OCI-LY1 (cell line): ENCODE data around the gene DDX49.
"Not testable (repeated sequence)": the region's sequence is repeated elsewhere in the genome, so short reads cannot be mapped to it uniquely, and the experiment has no call there.

Source experiments
- H2AFZ ChIP-seq: fragments of 200-600 bp; sonication (generic), shearing (Covaris generic); 2 replicates; pipeline ENCODE4 v1.6.0; 2014; ENCODE audit warnings: antibody characterized with exemption, mild to moderate bottlenecking, low read length
- H3F3A ChIP-seq: fragments of 200-600 bp; sonication (generic), shearing (Covaris generic); 2 replicates; pipeline ENCODE4 v1.6.0; 2014; ENCODE audit warnings: mild to moderate bottlenecking, antibody characterized with exemption, low read length, moderate library complexity; ENCODE audit not compliant: insufficient read depth
- H3K27ac ChIP-seq: fragments of 200-600 bp; sonication (generic); 2 replicates; pipeline ENCODE4 v1.5.1; 2014; ENCODE audit warnings: low read length, mixed run types, mild to moderate bottlenecking, low read depth; ENCODE audit not compliant: poor library complexity, severe bottlenecking
- H3K27me3 ChIP-seq: fragments of 200-600 bp; sonication (generic); 2 replicates; pipeline ENCODE4 v1.6.0; 2014; ENCODE audit warnings: antibody characterized with exemption, mild to moderate bottlenecking, low read length, moderate library complexity; ENCODE audit not compliant: insufficient read depth
- H3K36me3 ChIP-seq: fragments of 200-600 bp; sonication (generic); 2 replicates; pipeline ENCODE4 v1.6.1; 2014; ENCODE audit warnings: mild to moderate bottlenecking, antibody characterized with exemption, low read length, moderate library complexity, mixed read lengths; ENCODE audit not compliant: insufficient read depth
- H3K4me1 ChIP-seq: fragments of 200-600 bp; sonication (generic); 2 replicates; pipeline ENCODE4 v1.5.1; 2014; ENCODE audit warnings: mild to moderate bottlenecking, low read length, moderate library complexity; ENCODE audit not compliant: insufficient read depth, severe bottlenecking
- H3K4me2 ChIP-seq: fragments of 200-600 bp; sonication (generic), shearing (Covaris generic); 2 replicates; pipeline ENCODE4 v1.6.1; 2014; ENCODE audit warnings: low read length
- H3K4me3 ChIP-seq: fragments of 200-600 bp; sonication (generic); 2 replicates; pipeline ENCODE4 v1.5.1; 2014; ENCODE audit warnings: low read length, low read depth, mild to moderate bottlenecking, mixed read lengths; ENCODE audit not compliant: poor library complexity, severe bottlenecking
- H3K79me2 ChIP-seq: fragments of 200-600 bp; shearing (Covaris generic); 2 replicates; pipeline ENCODE4 v1.6.1; 2016; ENCODE audit warnings: mixed run types, low read length, mixed read lengths; ENCODE audit not compliant: insufficient read depth
- H3K9ac ChIP-seq: fragments of 200-600 bp; sonication (generic), shearing (Covaris generic); 2 replicates; pipeline ENCODE4 v1.6.1; 2014; ENCODE audit warnings: mild to moderate bottlenecking, low read length, mixed read lengths
- H3K9me2 ChIP-seq: fragments of 200-600 bp; sonication (generic), shearing (Covaris generic); 2 replicates; pipeline ENCODE4 v1.6.1; 2014; ENCODE audit warnings: low read depth, mild to moderate bottlenecking, low read length, mixed read lengths
- H3K9me3 ChIP-seq: fragments of 200-600 bp; shearing (Covaris generic); 2 replicates; pipeline ENCODE4 v1.6.1; 2014; ENCODE audit warnings: low read length, mixed read lengths
- H4K20me1 ChIP-seq: fragments of 200-600 bp; sonication (generic), shearing (Covaris generic); 2 replicates; pipeline ENCODE4 v1.6.0; 2016; ENCODE audit warnings: mild to moderate bottlenecking, low read length; ENCODE audit not compliant: insufficient read depth
- CTCF ChIP-seq: fragments of 200-600 bp; sonication (generic), shearing (Covaris generic); IDR thresholded peaks from 2 replicates; pipeline ENCODE4 v1.5.1; 2017; ENCODE audit warnings: mild to moderate bottlenecking, antibody characterized with exemption, low read length, moderate library complexity, mixed read lengths
- EZH2 ChIP-seq: fragments of 200-600 bp; sonication (generic), shearing (Covaris generic); IDR thresholded peaks from 2 replicates; pipeline ENCODE4 v1.8.0; 2017; ENCODE audit warnings: borderline replicate concordance, mixed run types, mild to moderate bottlenecking, antibody characterized with exemption, low read length, moderate library complexity, mixed read lengths

Gene DDX49

GRCh38 chr19:18899624-18900560, 19.6 kb upstream of the DDX49 start:
- H2AFZ ChIP-seq, result no peak overlapping the region
- no peaks in the 10 kb centered on the region for H3K9me2 ChIP-seq
- no peaks in the 10 kb centered on the region for H3K79me2 ChIP-seq
- no peak overlapping the region for H3K4me3 ChIP-seq
- peaks cover 29% of the 10 kb centered on the region for H3K36me3 ChIP-seq
- TF ChIP-seq EZH2, result no peak
- no peak for TF ChIP-seq CTCF
- no peak overlapping the region for H3K4me2 ChIP-seq
- no peak overlapping the region for H3K27ac ChIP-seq
- no peak overlapping the region for H3K9ac ChIP-seq
- H3K4me1 ChIP-seq, result no peaks in the 10 kb centered on the region
- no peaks in the 10 kb centered on the region for H4K20me1 ChIP-seq
- H3K9me3 ChIP-seq, result no peaks in the 10 kb centered on the region
- H3K27me3 ChIP-seq, result no peaks in the 10 kb centered on the region
- H3F3A ChIP-seq, result no peaks in the 10 kb centered on the region

- Histone ChIP-seq H4K20me1 (no peaks in the 10 kb centered on the region), H3K27ac (no peak overlapping the region), H3K79me2 (no peaks in the 10 kb centered on the region), H3K27me3 (no peaks in the 10 kb centered on the region), H3K36me3 (peaks cover 36% of the 10 kb centered on the region), H3K4me1 (no peaks in the 10 kb centered on the region), H3K9ac (no peak overlapping the region), H3K4me2 (no peak overlapping the region), H2AFZ (no peak overlapping the region), H3K4me3 (no peak overlapping the region), H3K9me2 (no peaks in the 10 kb centered on the region), H3F3A (no peaks in the 10 kb centered on the region), H3K9me3 (no peaks in the 10 kb centered on the region)
- TF ChIP-seq CTCF, result no peak
- no peak for TF ChIP-seq EZH2
These were observed 18.6 kb upstream of the DDX49 start for GRCh38 chr19:18900700-18901481.

- H3K36me3 ChIP-seq, result peaks cover 36% of the 10 kb centered on the region
These were observed 18.0 kb upstream of the DDX49 start for GRCh38 chr19:18901491-18901890.

GRCh38 chr19:18902519-18902918, 17.0 kb upstream of the DDX49 start:
- not testable (repeated sequence) for H4K20me1 ChIP-seq, H3K27me3 ChIP-seq, H3K4me2 ChIP-seq, H3K79me2 ChIP-seq, H3F3A ChIP-seq, H3K27ac ChIP-seq, H3K4me3 ChIP-seq, H3K9me3 ChIP-seq, H2AFZ ChIP-seq, H3K9ac ChIP-seq, H3K9me2 ChIP-seq, H3K4me1 ChIP-seq
- peaks cover 46% of the 10 kb centered on the region for H3K36me3 ChIP-seq

More at GRCh38 chr19:18901491-18901890, 18.0 kb upstream of the DDX49 start:
- H4K20me1 ChIP-seq, result no peaks in the 10 kb centered on the region
- H3K9ac ChIP-seq, result no peak overlapping the region
- H2AFZ ChIP-seq, result no peak overlapping the region
- no peak overlapping the region for H3K27ac ChIP-seq
- H3F3A ChIP-seq, result no peaks in the 10 kb centered on the region
- H3K4me2 ChIP-seq, result no peak overlapping the region
- no peaks in the 10 kb centered on the region for H3K4me1 ChIP-seq
- no peaks in the 10 kb centered on the region for H3K27me3 ChIP-seq
- no peak overlapping the region for H3K4me3 ChIP-seq
- no peaks in the 10 kb centered on the region for H3K9me3 ChIP-seq
- H3K79me2 ChIP-seq, result no peaks in the 10 kb centered on the region
- H3K9me2 ChIP-seq, result no peaks in the 10 kb centered on the region
- TF ChIP-seq EZH2, result no peak
- TF ChIP-seq CTCF, result no peak
